NB4 (cell line): ENCODE results near the gene GRID2.

Source experiments
- DNase-seq: peaks from one replicate; pipeline ENCODE4 v3.0.0; 2010; ENCODE audit warnings: low read depth
- H3K4me3 ChIP-seq: one replicate; pipeline ENCODE4 v1.5.1; 2011; ENCODE audit warnings: mild to moderate bottlenecking, low read depth, low read length, moderate library complexity
- CTCF ChIP-seq: IDR thresholded peaks from one replicate; pipeline ENCODE4 v1.5.1; 2012; ENCODE audit warnings: low read depth, low read length
- MAX ChIP-seq: IDR thresholded peaks from 2 replicates; pipeline ENCODE4 v1.6.1; 2011; ENCODE audit warnings: low read depth, low read length
- MYC ChIP-seq: IDR thresholded peaks from 2 replicates; pipeline ENCODE4 v1.6.1; 2011; ENCODE audit warnings: low read depth, low read length
- POLR2A ChIP-seq: IDR thresholded peaks from 2 replicates; pipeline ENCODE4 v1.6.1; 2011; ENCODE audit warnings: mild to moderate bottlenecking; ENCODE audit not compliant: insufficient read length; ENCODE audit errors: extremely low read depth

Gene GRID2

GRCh38 chr4:93368968-93369367 is 1065.2 kb downstream of the GRID2 start:
- TF ChIP-seq CTCF, result no peak
- no peak overlapping the region for H3K4me3 ChIP-seq
- no peak for DNase-seq

- no peak for DNase-seq
- no peak overlapping the region for H3K4me3 ChIP-seq
- TF ChIP-seq POLR2A, result no peak
These were observed 1066.5 kb downstream of the GRID2 start for GRCh38 chr4:93370256-93370655.

- no peak for DNase-seq
- TF ChIP-seq MAX, result no peak
- H3K4me3 ChIP-seq, result no peak overlapping the region
These were observed 1070.4 kb downstream of the GRID2 start for GRCh38 chr4:93373893-93374860.

GRCh38 chr4:93384241-93384640 is 1080.5 kb downstream of the GRID2 start:
- H3K4me3 ChIP-seq, result no peak overlapping the region
- TF ChIP-seq MYC, result no peak
- no peak for DNase-seq

- no peak for TF ChIP-seq MYC
- TF ChIP-seq POLR2A, result no peak
- no peak for TF ChIP-seq CTCF
- no peak for TF ChIP-seq MAX
- H3K4me3 ChIP-seq, result no peak overlapping the region
- no peak for DNase-seq
These were observed 1081.1 kb downstream of the GRID2 start for GRCh38 chr4:93384887-93385286.

- no peak for DNase-seq
- H3K4me3 ChIP-seq, result no peak overlapping the region
- TF ChIP-seq MYC, result no peak
- TF ChIP-seq CTCF, result no peak
- no peak for TF ChIP-seq MAX
- TF ChIP-seq POLR2A, result no peak
These were observed 1090.8 kb downstream of the GRID2 start for GRCh38 chr4:93394545-93395081.

- no peak for DNase-seq
- TF ChIP-seq POLR2A, result no peak
- TF ChIP-seq CTCF, result no peak
- TF ChIP-seq MAX, result no peak
- TF ChIP-seq MYC, result no peak
- no peak overlapping the region for H3K4me3 ChIP-seq
These were observed 1092.5 kb downstream of the GRID2 start for GRCh38 chr4:93396272-93396671.
